PC-3 (cell line): ENCODE results near the gene DYNLL2. TPM values are rescaled to one million over a fixed set of nuclear protein-coding genes. Genes with fewer than 3 reads are reported as not detected.

ENCODE experiments used
- ATAC-seq: fragments of 200-7000 bp; cut with Tn5 transposase; 2 replicates; pipeline ENCODE4 v1.9.1; 2020; ENCODE audit warnings: mild to moderate bottlenecking, moderate library complexity
- BruUV-seq: library from RNA; stranded (reverse); fragments of 400-500 nt; replicated peaks from 2 replicates; lab custom pipeline; 2021; lab: Mats Ljungman, UMichigan
- CTCF ChIA-PET: fragments of 300-600 bp; sonication (Branson Sonifier 250); formaldehyde crosslinking; loops from one replicate; lab custom pipeline; 2022; ENCODE audit warnings: antibody characterized with exemption; lab: Charles Lee
- POLR2A ChIA-PET: fragments of 300-600 bp; sonication (Branson Sonifier 250); formaldehyde crosslinking; loops from one replicate; lab custom pipeline; 2022; ENCODE audit warnings: antibody characterized with exemption; ENCODE audit not compliant: unreplicated experiment; lab: Charles Lee
- DNase-seq: peaks from one replicate; pipeline ENCODE4 v3.0.0-alpha.2; 2015
- H2AFZ ChIP-seq: fragments of 300-600 bp; sonication (generic); 2 replicates; pipeline ENCODE4 v1.6.0; 2016; ENCODE audit warnings: antibody characterized with exemption, low read length
- H3F3A ChIP-seq: fragments of 300-600 bp; sonication (generic); one replicate; pipeline ENCODE4 v1.6.0; 2017; ENCODE audit warnings: antibody characterized with exemption, low read length, control low read depth, mild to moderate bottlenecking; ENCODE audit not compliant: unreplicated experiment
- H3K27ac ChIP-seq: fragments of 300-600 bp; sonication (generic); 2 replicates; pipeline ENCODE4 v1.5.1; 2016; ENCODE audit warnings: mild to moderate bottlenecking, low read length
- H3K27me3 ChIP-seq: fragments of 300-600 bp; sonication (generic); 2 replicates; pipeline ENCODE4 v1.6.1; 2016; ENCODE audit warnings: low read length, mixed read lengths
- H3K36me3 ChIP-seq: fragments of 300-600 bp; sonication (generic); 2 replicates; pipeline ENCODE4 v1.6.1; 2016; ENCODE audit warnings: low read depth, mixed run types, low read length, mixed read lengths
- H3K4me1 ChIP-seq: fragments of 300-600 bp; sonication (generic); 2 replicates; pipeline ENCODE4 v1.5.1; 2016; ENCODE audit warnings: low read length; ENCODE audit not compliant: insufficient read depth
- H3K4me2 ChIP-seq: fragments of 300-600 bp; sonication (generic); 2 replicates; pipeline ENCODE4 v1.6.0; 2016; ENCODE audit warnings: low read length
- H3K4me3 ChIP-seq: fragments of 300-600 bp; sonication (generic); 2 replicates; pipeline ENCODE4 v1.5.1; 2016; ENCODE audit warnings: mild to moderate bottlenecking, low read length, mixed read lengths
- H3K79me2 ChIP-seq: fragments of 300-600 bp; sonication (generic); 2 replicates; pipeline ENCODE4 v1.6.1; 2017; ENCODE audit warnings: low read length, mixed read lengths
- H3K9ac ChIP-seq: fragments of 300-600 bp; sonication (generic); 2 replicates; pipeline ENCODE4 v1.6.0; 2016; ENCODE audit warnings: mild to moderate bottlenecking, low read length
- H3K9me2 ChIP-seq: fragments of 300-600 bp; sonication (generic); replicated peaks from 2 replicates; pipeline ENCODE4 v1.6.1; 2016; ENCODE audit warnings: mixed run types, low read length, mixed read lengths
- H3K9me3 ChIP-seq: fragments of 300-600 bp; sonication (generic); 2 replicates; pipeline ENCODE4 v1.6.1; 2016; ENCODE audit warnings: low read length, mixed read lengths
- H4K20me1 ChIP-seq: fragments of 300-600 bp; sonication (generic); 2 replicates; pipeline ENCODE4 v1.6.1; 2016; ENCODE audit warnings: low read length, mixed read lengths
- CTCF ChIP-seq: fragments of 300-600 bp; sonication (generic); conservative IDR thresholded peaks from 2 replicates; pipeline ENCODE4 v1.5.1; 2017; ENCODE audit warnings: antibody characterized with exemption, low read depth, mild to moderate bottlenecking, low read length
- EZH2 ChIP-seq: fragments of 300-600 bp; sonication (generic); IDR thresholded peaks from one replicate; pipeline ENCODE4 v1.6.1; 2017; ENCODE audit warnings: antibody characterized with exemption, mild to moderate bottlenecking, low read length; ENCODE audit not compliant: unreplicated experiment
- EZH2phosphoT487 ChIP-seq: fragments of 300-600 bp; sonication (generic); IDR thresholded peaks from 2 replicates; pipeline ENCODE4 v1.6.1; 2018; ENCODE audit warnings: mild to moderate bottlenecking, antibody characterized with exemption, low read length, borderline replicate concordance
- intact Hi-C: fragments of 100-400 bp; cut with micrococcal nuclease; formaldehyde crosslinking; loops from 2 replicates; pipeline ENCODE4 v1.9.0; 2023
- total RNA-seq: library from RNA; depleted of rRNA; stranded (reverse); fragments of >200 nt; gene quantifications from 2 replicates; pipeline ENCODE4 v1.2.3, GENCODE V29; 2014

The DYNLL2 gene
- total RNA-seq, 1 experiment from 2014 or later: 38.0 TPM

- BruUV-seq: no TSS peak
- H3K36me3 ChIP-seq: no peaks in the 10 kb centered on the region
- CTCF ChIA-PET: no interaction called here
These were observed 26.8 kb downstream of the DYNLL2 start for GRCh38 chr17:58110012-58110411.

GRCh38 chr17:58111676-58112075 lies 28.5 kb downstream of the DYNLL2 start:
- no peaks in the 10 kb centered on the region for H3K9me3 ChIP-seq
- no peak for TF ChIP-seq EZH2
- no peak for TF ChIP-seq CTCF
- TF ChIP-seq EZH2phosphoT487: no peak
- H3K36me3 ChIP-seq: no peaks in the 10 kb centered on the region
- intact Hi-C loops: loop anchor here (2.0 to 5.0 kb wide), 3 partner anchors 277 to 979 kb away; no protein-coding TSS in a partner anchor
- H2AFZ ChIP-seq: no peak overlapping the region
- no peaks in the 10 kb centered on the region for H3K4me1 ChIP-seq
- H3K4me3 ChIP-seq: no peak overlapping the region
- H3F3A ChIP-seq: no peaks in the 10 kb centered on the region
- DNase-seq (no peak), ATAC-seq (no peak)
- H4K20me1 ChIP-seq: no peaks in the 10 kb centered on the region
- H3K27me3 ChIP-seq: no peaks in the 10 kb centered on the region; the same call in 1 of the 2 replicates
- H3K9ac ChIP-seq: no peak overlapping the region
- H3K9me2 ChIP-seq: no peaks in the 10 kb centered on the region
- ChIA-PET CTCF (no interaction called here), POLR2A (no interaction called here)
- no peak overlapping the region for H3K27ac ChIP-seq
- no peak overlapping the region for H3K4me2 ChIP-seq
- BruUV-seq: no TSS peak
- H3K79me2 ChIP-seq: no peaks in the 10 kb centered on the region

More at GRCh38 chr17:58110012-58110411, 26.8 kb downstream of the DYNLL2 start:
- ATAC-seq (no peak), DNase-seq (no peak)
- no peaks in the 10 kb centered on the region for H3K9me2 ChIP-seq
- no peaks in the 10 kb centered on the region for H3F3A ChIP-seq
- no peak overlapping the region for H3K4me2 ChIP-seq
- H3K4me3 ChIP-seq: no peak overlapping the region
- H4K20me1 ChIP-seq: no peaks in the 10 kb centered on the region
- H3K9ac ChIP-seq: no peak overlapping the region
- no peaks in the 10 kb centered on the region for H3K79me2 ChIP-seq
- H3K4me1 ChIP-seq: no peaks in the 10 kb centered on the region
- intact Hi-C loops: loop anchor here (5.0 kb wide), 2 partner anchors 868 to 978 kb away; no protein-coding TSS in a partner anchor
- no peaks in the 10 kb centered on the region for H3K27me3 ChIP-seq
- H3K9me3 ChIP-seq: no peaks in the 10 kb centered on the region
- no peak for TF ChIP-seq CTCF
- no peak for TF ChIP-seq EZH2phosphoT487
- TF ChIP-seq EZH2: no peak
- POLR2A ChIA-PET: no interaction called here
- no peak overlapping the region for H3K27ac ChIP-seq
- H2AFZ ChIP-seq: no peak overlapping the region

GRCh38 chr17:58112970-58113631 lies 29.9 kb downstream of the DYNLL2 start:
- TF ChIP-seq CTCF (peak; percentile 98), EZH2 (no peak)
- ChIA-PET CTCF (interaction anchor here (0.5 to 0.6 kb wide), 3 partner anchors 13 to 205 kb away, joined by 3 read pairs; no protein-coding TSS in a partner anchor), POLR2A (no interaction called here)
- no TSS peak for BruUV-seq
- H3K9ac ChIP-seq: no peak overlapping the region
- ATAC-seq: peak; percentile 86
- H4K20me1 ChIP-seq: no peaks in the 10 kb centered on the region
- H3K27me3 ChIP-seq: no peaks in the 10 kb centered on the region; the same call in 1 of the 2 replicates
- H3K4me2 ChIP-seq: peak overlapping the region; percentile 32; the same call in 1 of the 2 replicates
- H2AFZ ChIP-seq: peak overlapping the region; percentile 51
- DNase-seq: peak; percentile 93
- H3F3A ChIP-seq: no peaks in the 10 kb centered on the region
- no peaks in the 10 kb centered on the region for H3K9me3 ChIP-seq
- no peaks in the 10 kb centered on the region for H3K4me1 ChIP-seq
- intact Hi-C loops: loop anchor here (1.0 to 5.0 kb wide), 5 partner anchors 114 to 981 kb away; no protein-coding TSS in a partner anchor
- H3K79me2 ChIP-seq: no peaks in the 10 kb centered on the region
- H3K36me3 ChIP-seq: no peaks in the 10 kb centered on the region
- H3K4me3 ChIP-seq: no peak overlapping the region
- no peaks in the 10 kb centered on the region for H3K9me2 ChIP-seq
- no peak overlapping the region for H3K27ac ChIP-seq
